GM20000 (cell line): ENCODE data around the gene TRDN.

Source experiments
- DNase-seq: peaks from one replicate; pipeline ENCODE4 v3.0.0; 2012; ENCODE audit warnings: low spot score
- CTCF ChIP-seq: IDR thresholded peaks from 2 replicates; pipeline ENCODE4 v1.5.1; 2012; ENCODE audit warnings: mild to moderate bottlenecking, control low read depth; ENCODE audit errors: extremely low read depth, missing control alignments

TRDN gene

GRCh38 chr6:123648723-123649122 lies 12.0 kb upstream of the TRDN start:
- no peak for TF ChIP-seq CTCF
- no peak for DNase-seq

GRCh38 chr6:123648020-123648580 lies 11.3 kb upstream of the TRDN start:
- TF ChIP-seq CTCF, result no peak
- DNase-seq, result no peak

GRCh38 chr6:123641497-123641896 lies 4.7 kb upstream of the TRDN start:
- DNase-seq, result no peak
- TF ChIP-seq CTCF, result no peak

- TF ChIP-seq CTCF, result no peak
- no peak for DNase-seq
Measured at GRCh38 chr6:123640567-123641187, 3.9 kb upstream of the TRDN start.

- no peak for TF ChIP-seq CTCF
- no peak for DNase-seq
Measured at GRCh38 chr6:123638865-123639264, 2.1 kb upstream of the TRDN start.

GRCh38 chr6:123636282-123636681 lies 468 bp downstream of the TRDN start:
- no peak for TF ChIP-seq CTCF
- no peak for DNase-seq

- DNase-seq, result no peak
- TF ChIP-seq CTCF, result no peak
Measured at GRCh38 chr6:123635567-123635966, 1.2 kb downstream of the TRDN start.
